ENCODE results near the gene PACS2. TPM values are rescaled to one million over a fixed set of nuclear protein-coding genes. Genes with fewer than 3 reads are reported as not detected.

PACS2 gene
- polyA plus RNA-seq, 1 of the 3 experiments (the other 2 are of a cell fraction), result 42.7 TPM

- POLR2A ChIA-PET, result no interaction called here
- Histone ChIP-seq H3K4me3 (ENCODE audit: low read depth in 2 of 2, low read length in 1 of 2) (no peak overlapping the region), H3K9me3 (no peaks in the 10 kb centered on the region), H3K36me3 (replicated peaks in 1 of 2; ENCODE audit: control insufficient read depth in 1 of 2, insufficient read depth in 2 of 2, low read length in 1 of 2) (peaks cover 6 to 9% of the 10 kb centered on the region in 2 experiments), H4K20me1 (ENCODE audit: insufficient read depth) (peaks cover 82% of the 10 kb centered on the region), H3K9ac (no peak overlapping the region), H3K79me2 (ENCODE audit: insufficient read depth) (peaks cover 100% of the 10 kb centered on the region), H3K27ac (ENCODE audit: low read depth in 2 of 2, low read length in 1 of 2) (no peak overlapping the region; a peak in 1 of 4 replicates), H3K4me1 (ENCODE audit: control insufficient read depth in 1 of 2, insufficient read depth in 2 of 2, low read depth in 1 of 2, low read length in 1 of 2) (peaks cover 8 to 29% of the 10 kb centered on the region in 2 experiments; a peak in 3 of 4 replicates), H3K4me2 (no peak overlapping the region), H2AFZ (ENCODE audit: low read depth) (no peak overlapping the region), H3F3A (replicated peaks; ENCODE audit: insufficient read depth) (peaks cover 21% of the 10 kb centered on the region), H3K27me3 (ENCODE audit: insufficient read depth) (no peaks in the 10 kb centered on the region), H3K9me2 (no peaks in the 10 kb centered on the region)
- no peak for TF ChIP-seq POLR2AphosphoS5 (IDR thresholded peaks at IDR 0.05; ENCODE audit: low read depth, low read length)
- no peak for TF ChIP-seq GATA2 (CRISPR knock-in tag; IDR thresholded peaks at IDR 0.05)
- no peak for TF ChIP-seq FOXJ3 (CRISPR knock-in tag; IDR thresholded peaks at IDR 0.05)
- no peak for TF ChIP-seq TCF12 (IDR thresholded peaks at IDR 0.05)
- no peak for TF ChIP-seq EZH2phosphoT487 (IDR thresholded peaks at IDR 0.05; ENCODE audit: borderline replicate concordance, low read depth)
- no peak for TF ChIP-seq NFIC (IDR thresholded peaks at IDR 0.05; ENCODE audit: borderline replicate concordance)
- TF ChIP-seq EP300 (IDR thresholded peaks at IDR 0.05; ENCODE audit: borderline replicate concordance in 1 of 2, low read depth in 1 of 2, low read length in 1 of 2), result no peak
- DNase-seq, result no peak
- 96% methylated on average over 13 of the region's 23 CpGs for WGBS (ENCODE audit: low lambda C conversion rate)
- CTCF ChIA-PET, result no interaction called here
Measured at GRCh38 chr14:105425823-105426247, 111.3 kb downstream of the PACS2 start.

GRCh38 chr14:105426416-105427130 lies 112.0 kb downstream of the PACS2 start:
- Histone ChIP-seq H3F3A (replicated peaks; ENCODE audit: insufficient read depth) (peaks cover 28% of the 10 kb centered on the region), H3K9me3 (no peaks in the 10 kb centered on the region), H3K27me3 (ENCODE audit: insufficient read depth) (no peaks in the 10 kb centered on the region), H3K4me1 (ENCODE audit: control insufficient read depth in 1 of 2, insufficient read depth in 2 of 2, low read depth in 1 of 2, low read length in 1 of 2) (peaks cover 2 to 22% of the 10 kb centered on the region in 2 experiments; a peak in 3 of 4 replicates), H4K20me1 (ENCODE audit: insufficient read depth) (peaks cover 85% of the 10 kb centered on the region), H3K36me3 (replicated peaks in 1 of 2; ENCODE audit: control insufficient read depth in 1 of 2, insufficient read depth in 2 of 2, low read length in 1 of 2) (peaks cover 6 to 16% of the 10 kb centered on the region in 2 experiments), H3K79me2 (ENCODE audit: insufficient read depth) (peaks cover 100% of the 10 kb centered on the region), H3K4me3 (ENCODE audit: low read depth in 2 of 2, low read length in 1 of 2) (no peak overlapping the region), H3K27ac (ENCODE audit: low read depth in 2 of 2, low read length in 1 of 2) (no peak overlapping the region; a peak in 1 of 4 replicates), H3K9ac (no peak overlapping the region), H3K9me2 (no peaks in the 10 kb centered on the region), H3K4me2 (no peak overlapping the region), H2AFZ (ENCODE audit: low read depth) (no peak overlapping the region)
- ChIA-PET CTCF (no interaction called here), POLR2A (no interaction called here)
- 94% methylated on average over 12 of the region's 21 CpGs for WGBS (ENCODE audit: low lambda C conversion rate)
- TF ChIP-seq RFX5 (IDR thresholded peaks at IDR 0.05; ENCODE audit: low read length) (no peak), EP300 (IDR thresholded peaks at IDR 0.05; ENCODE audit: borderline replicate concordance in 1 of 2, low read depth in 1 of 2, low read length in 1 of 2) (no peak), TEAD4 (IDR thresholded peaks at IDR 0.05; ENCODE audit: borderline replicate concordance, insufficient read depth) (no peak), NRF1 (IDR thresholded peaks at IDR 0.05; ENCODE audit: low read depth, low read length) (no peak), TAF1 (IDR thresholded peaks at IDR 0.05; ENCODE audit: borderline replicate concordance, low read depth, low read length) (no peak), USF2 (IDR thresholded peaks at IDR 0.05; ENCODE audit: borderline replicate concordance, low read depth, low read length) (no peak), RXRA (IDR thresholded peaks at IDR 0.05; ENCODE audit: borderline replicate concordance, low read depth) (no peak)
- TF ChIP-seq, protein P1, sequence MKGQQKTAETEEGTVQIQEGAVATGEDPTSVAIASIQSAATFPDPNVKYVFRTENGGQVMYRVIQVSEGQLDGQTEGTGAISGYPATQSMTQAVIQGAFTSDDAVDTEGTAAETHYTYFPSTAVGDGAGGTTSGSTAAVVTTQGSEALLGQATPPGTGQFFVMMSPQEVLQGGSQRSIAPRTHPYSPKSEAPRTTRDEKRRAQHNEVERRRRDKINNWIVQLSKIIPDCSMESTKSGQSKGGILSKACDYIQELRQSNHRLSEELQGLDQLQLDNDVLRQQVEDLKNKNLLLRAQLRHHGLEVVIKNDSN (IDR thresholded peaks at IDR 0.05; ENCODE audit: borderline replicate concordance, low read depth), result no peak
- no peak for DNase-seq

Measured in SK-N-SH (cell line).